ENCODE measurements around the gene SPDYE3. TPM values are rescaled to one million over a fixed set of nuclear protein-coding genes. Genes with fewer than 3 reads are reported as not detected.
A peak's percentile ranks its signal among the peaks of the same experiment; 100 is the strongest.
"Not testable (repeated sequence)": the region's sequence is repeated elsewhere in the genome, so short reads cannot be mapped to it uniquely, and the experiment has no call there.

SPDYE3 gene
- polyA plus RNA-seq, 2 of the 4 experiments (the other 2 are of a cell fraction), result 0.04 TPM

- DNase-seq (ENCODE audit: low read depth in 1 of 2, low spot score in 1 of 2) (peak in 1 of 2 experiments; percentile 74), ATAC-seq (peak; percentile 99)
- WGBS (ENCODE audit: missing lambda C conversion rate), result 57% methylated on average over 10 of the region's 13 CpGs
- H3K9me3 ChIP-seq; FAIRE-seq; H3K4me3 ChIP-seq; POLR2A ChIA-PET; TF ChIP-seq FOSL2 (IDR thresholded peaks at IDR 0.05): not testable (repeated sequence)
- Histone ChIP-seq H3K4me1 (peaks cover 18% of the 10 kb centered on the region), H3K27ac (peak overlapping the region in 1 of 2 experiments; percentile 50; a peak in 2 of 6 replicates), H3K4me2 (peak overlapping the region; percentile 34)
- CTCF ChIA-PET, result interaction anchor here (0.5 to 1.9 kb wide), 14 partner anchors 9 to 212 kb away, joined by 3 to 7 read pairs (median 4); no protein-coding TSS in a partner anchor
- peak; percentile 87 for TF ChIP-seq FOSL2 (CRISPR knock-in tag; IDR thresholded peaks at IDR 0.05)
- peak; percentile 81 for TF ChIP-seq USF2 (IDR thresholded peaks at IDR 0.05)
- peak; percentile 71 for TF ChIP-seq CTCF (IDR thresholded peaks at IDR 0.05)
Measured at GRCh38 chr7:100344560-100345287, 37.2 kb downstream of the SPDYE3 start.

- TF ChIP-seq RAD21 (conservative IDR thresholded peaks at IDR 0.05 in 1 of 2, IDR thresholded peaks at IDR 0.05 in 1 of 2) (peak in 1 of 2 experiments; percentile 49; a peak in 3 of 5 replicates), CTCF (IDR thresholded peaks at IDR 0.05) (peak; percentile 37; the same call in 2 of the 3 replicates)
- H3K4me3 ChIP-seq, FAIRE-seq, H3K9me3 ChIP-seq, H3K27ac ChIP-seq, POLR2A ChIA-PET: not testable (repeated sequence)
- ATAC-seq (peak; percentile 63 to 77; a peak in 5 of 6 replicates), DNase-seq (ENCODE audit: low read depth in 1 of 2, low spot score in 1 of 2) (peak in 1 of 2 experiments; percentile 61)
- CTCF ChIA-PET, result interaction anchor here (0.9 to 1.9 kb wide), 9 partner anchors 9 to 212 kb away, joined by 3 to 6 read pairs (median 4); no protein-coding TSS in a partner anchor
- H3K4me1 ChIP-seq, result peaks cover 18% of the 10 kb centered on the region
- peak overlapping the region; percentile 34; the same call in 1 of the 3 replicates for H3K4me2 ChIP-seq
- whole genome bisulfite sequencing (ENCODE audit: missing lambda C conversion rate), result 0% methylated on average over 2 of the region's 5 CpGs
Measured at GRCh38 chr7:100345288-100345672, 37.8 kb downstream of the SPDYE3 start.

- ChIA-PET CTCF (interaction anchor here (0.8 to 2.0 kb wide), 9 partner anchors 14 to 214 kb away, joined by 3 to 9 read pairs (median 3); no protein-coding TSS in a partner anchor), POLR2A (interaction anchor here (0.7 kb wide), 1 partner anchor 29 kb away, joined by 3 read pairs; no protein-coding TSS in a partner anchor)
- Histone ChIP-seq H3K4me3 (no peak overlapping the region), H3K9me3 (no peaks in the 10 kb centered on the region), H3K4me1 (peaks cover 11% of the 10 kb centered on the region), H3K27ac (no peak overlapping the region), H3K4me2 (no peak overlapping the region)
- FAIRE-seq (no peak), ATAC-seq (no peak), DNase-seq (ENCODE audit: low read depth in 1 of 2, low spot score in 1 of 2) (no peak)
- TF ChIP-seq ATOH8 (CRISPR knock-in tag; IDR thresholded peaks at IDR 0.05; ENCODE audit: low read depth) (no peak), EP300 (IDR thresholded peaks at IDR 0.05) (no peak)
Measured at GRCh38 chr7:100346921-100347320, 39.4 kb downstream of the SPDYE3 start.

GRCh38 chr7:100348805-100349204 is 41.3 kb downstream of the SPDYE3 start:
- ChIA-PET CTCF (interaction anchor here (1.3 to 2.0 kb wide), 2 partner anchors 76 to 217 kb away, joined by 4 to 5 read pairs; no protein-coding TSS in a partner anchor), POLR2A (no interaction called here)
- Histone ChIP-seq H3K27ac (no peak overlapping the region), H3K9me3 (no peaks in the 10 kb centered on the region), H3K4me1 (peaks cover 11% of the 10 kb centered on the region), H3K4me3 (no peak overlapping the region), H3K4me2 (no peak overlapping the region)
- FAIRE-seq, result no peak
- no peak for DNase-seq (ENCODE audit: low read depth in 1 of 2, low spot score in 1 of 2)
- no peak for ATAC-seq
- TF ChIP-seq CEBPB (IDR thresholded peaks at IDR 0.05), result no peak
- no peak for TF ChIP-seq HES2 (IDR thresholded peaks at IDR 0.05)
- no peak for TF ChIP-seq ELK1 (IDR thresholded peaks at IDR 0.05; ENCODE audit: low read depth, low read length)
- no peak for TF ChIP-seq MYC (IDR thresholded peaks at IDR 0.05; ENCODE audit: borderline replicate concordance, low read length)
- TF ChIP-seq CHD4 (IDR thresholded peaks at IDR 0.05; ENCODE audit: borderline replicate concordance), result no peak
- no peak for TF ChIP-seq SREBF2 (IDR thresholded peaks at IDR 0.05)
- TF ChIP-seq HDAC2 (IDR thresholded peaks at IDR 0.05), result no peak

Data from A549 (cell line).